Astrocyte (in vitro differentiated cells and primary cell): ENCODE data around the gene MESP1. TPM values are rescaled to one million over a fixed set of nuclear protein-coding genes. Genes with fewer than 3 reads are reported as not detected.

ENCODE experiments used
- DNase-seq: peaks from one replicate; pipeline ENCODE4 v3.0.0-alpha.2; 2010; ENCODE audit warnings: low read depth
- FAIRE-seq: peaks from 2 replicates; lab custom pipeline; 2011; peaks lifted over from hg19 to GRCh38; lab: Jason Lieb, UNC
- H2AFZ ChIP-seq: 2 replicates; pipeline ENCODE4 v1.6.0; 2012; ENCODE audit warnings: low read depth, low read length, inconsistent platforms
- H3K27ac ChIP-seq: 2 replicates; pipeline ENCODE4 v1.5.1; 2011; ENCODE audit warnings: low read depth, low read length, inconsistent platforms
- H3K27me3 ChIP-seq: 2 replicates; pipeline ENCODE4 v1.6.0; 2011; ENCODE audit warnings: low read length, inconsistent platforms; ENCODE audit not compliant: insufficient read depth
- H3K36me3 ChIP-seq: 2 replicates; pipeline ENCODE4 v1.5.1; 2011; ENCODE audit warnings: low read length, inconsistent platforms; ENCODE audit not compliant: insufficient read depth
- H3K4me1 ChIP-seq: 2 replicates; pipeline ENCODE4 v1.5.1; 2011; ENCODE audit warnings: low read length, inconsistent platforms; ENCODE audit not compliant: insufficient read depth
- H3K4me2 ChIP-seq: 2 replicates; pipeline ENCODE4 v1.6.0; 2012; ENCODE audit warnings: low read length, inconsistent platforms
- H3K4me3 ChIP-seq: 2 replicates; pipeline ENCODE4 v1.5.1; 2011; ENCODE audit warnings: low read depth, mild to moderate bottlenecking, low read length, inconsistent platforms; ENCODE audit not compliant: insufficient read depth
- H3K79me2 ChIP-seq: 2 replicates; pipeline ENCODE4 v1.6.0; 2012; ENCODE audit warnings: mild to moderate bottlenecking, low read length, inconsistent platforms; ENCODE audit not compliant: insufficient read depth
- H3K9ac ChIP-seq: 2 replicates; pipeline ENCODE4 v1.6.0; 2012; ENCODE audit warnings: mild to moderate bottlenecking, low read length, inconsistent platforms
- H3K9me3 ChIP-seq: 2 replicates; pipeline ENCODE4 v1.5.1; 2012; ENCODE audit warnings: low read depth, mild to moderate bottlenecking, low read length, inconsistent platforms; ENCODE audit not compliant: insufficient read depth
- H4K20me1 ChIP-seq: 2 replicates; pipeline ENCODE4 v1.6.0; 2012; ENCODE audit warnings: low read length, inconsistent platforms; ENCODE audit not compliant: insufficient read depth
- H3K27ac Mint-ChIP-seq: one replicate; pipeline ENCODE4 v1.8.0; 2021; ENCODE audit warnings: mild to moderate bottlenecking, mixed read lengths; ENCODE audit not compliant: unreplicated experiment
- H3K27me3 Mint-ChIP-seq: one replicate; pipeline ENCODE4 v1.8.0; 2021; ENCODE audit warnings: low read depth, mixed read lengths; ENCODE audit not compliant: unreplicated experiment
- H3K36me3 Mint-ChIP-seq: one replicate; pipeline ENCODE4 v1.8.0; 2021; ENCODE audit warnings: low read depth, mixed read lengths; ENCODE audit not compliant: unreplicated experiment
- H3K4me1 Mint-ChIP-seq: one replicate; pipeline ENCODE4 v1.8.0; 2021; ENCODE audit warnings: low read depth, mixed read lengths; ENCODE audit not compliant: unreplicated experiment
- H3K4me3 Mint-ChIP-seq: one replicate; pipeline ENCODE4 v1.8.0; 2021; ENCODE audit warnings: mild to moderate bottlenecking, moderate library complexity, mixed read lengths; ENCODE audit not compliant: unreplicated experiment
- H3K9me3 Mint-ChIP-seq: one replicate; pipeline ENCODE4 v1.8.0; 2021; ENCODE audit warnings: mild to moderate bottlenecking, mixed read lengths; ENCODE audit not compliant: unreplicated experiment
- EZH2 ChIP-seq: IDR thresholded peaks from 2 replicates; pipeline ENCODE4 v1.6.1; 2012; ENCODE audit warnings: mild to moderate bottlenecking, low read length, inconsistent platforms; ENCODE audit not compliant: insufficient read depth
- total RNA-seq: library from RNA; stranded (reverse); gene quantifications from 2 replicates; pipeline ENCODE4 v1.2.1, GENCODE V29; 2021
- TF ChIP-seq, protein P1 (sequence below): IDR thresholded peaks from 2 replicates; pipeline ENCODE4 v1.5.1; 2011; ENCODE audit warnings: low read depth, mild to moderate bottlenecking, inconsistent platforms, low read length, moderate library complexity; ENCODE audit not compliant: insufficient read depth

The MESP1 gene
- total RNA-seq, 1 donor from 2014 or later = not detected

DNA sequence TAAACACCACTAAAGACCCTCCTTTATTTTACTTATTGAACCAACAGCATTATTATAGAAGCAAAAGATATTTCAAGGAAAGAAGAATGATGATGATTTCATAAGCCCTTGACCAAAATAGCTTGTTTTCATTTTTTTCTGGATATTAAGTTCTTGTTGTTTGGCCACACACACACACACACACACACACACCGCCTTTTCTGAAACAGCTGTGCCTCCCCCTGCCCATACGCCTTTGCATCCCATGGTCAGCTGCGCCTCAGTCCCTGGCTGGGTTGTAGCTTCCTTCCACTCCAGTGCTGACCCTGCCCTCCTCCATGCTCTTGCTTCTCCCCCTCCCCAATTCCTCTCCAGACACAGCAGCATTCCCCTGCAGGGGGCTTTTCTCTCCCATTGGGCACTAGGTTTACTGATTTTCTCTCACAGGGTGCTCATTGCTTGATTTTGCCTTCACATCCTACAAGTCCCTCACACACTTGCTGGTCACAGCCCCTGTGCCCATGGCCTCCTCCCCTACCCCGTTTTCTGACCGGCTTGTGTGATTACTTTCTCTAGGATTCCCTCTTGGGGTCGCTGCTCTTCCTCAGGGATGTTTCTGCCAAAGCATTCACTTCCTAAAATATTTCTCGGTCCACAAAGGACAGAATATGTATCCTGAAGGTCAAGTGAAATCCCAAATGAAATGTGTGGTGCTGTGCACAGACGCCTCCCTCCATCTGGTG is 18.4 kb downstream of the MESP1 start:
- TF ChIP-seq, protein P1, sequence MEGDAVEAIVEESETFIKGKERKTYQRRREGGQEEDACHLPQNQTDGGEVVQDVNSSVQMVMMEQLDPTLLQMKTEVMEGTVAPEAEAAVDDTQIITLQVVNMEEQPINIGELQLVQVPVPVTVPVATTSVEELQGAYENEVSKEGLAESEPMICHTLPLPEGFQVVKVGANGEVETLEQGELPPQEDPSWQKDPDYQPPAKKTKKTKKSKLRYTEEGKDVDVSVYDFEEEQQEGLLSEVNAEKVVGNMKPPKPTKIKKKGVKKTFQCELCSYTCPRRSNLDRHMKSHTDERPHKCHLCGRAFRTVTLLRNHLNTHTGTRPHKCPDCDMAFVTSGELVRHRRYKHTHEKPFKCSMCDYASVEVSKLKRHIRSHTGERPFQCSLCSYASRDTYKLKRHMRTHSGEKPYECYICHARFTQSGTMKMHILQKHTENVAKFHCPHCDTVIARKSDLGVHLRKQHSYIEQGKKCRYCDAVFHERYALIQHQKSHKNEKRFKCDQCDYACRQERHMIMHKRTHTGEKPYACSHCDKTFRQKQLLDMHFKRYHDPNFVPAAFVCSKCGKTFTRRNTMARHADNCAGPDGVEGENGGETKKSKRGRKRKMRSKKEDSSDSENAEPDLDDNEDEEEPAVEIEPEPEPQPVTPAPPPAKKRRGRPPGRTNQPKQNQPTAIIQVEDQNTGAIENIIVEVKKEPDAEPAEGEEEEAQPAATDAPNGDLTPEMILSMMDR = no peak
- no peak for TF ChIP-seq EZH2
- no peak overlapping the region for H3K27ac ChIP-seq
- Mint-ChIP-seq H3K27me3 (peaks cover 79% of the 10 kb centered on the region), H3K4me3 (no peak overlapping the region), H3K9me3 (peaks cover 7% of the 10 kb centered on the region), H3K27ac (no peak overlapping the region), H3K4me1 (no peaks in the 10 kb centered on the region), H3K36me3 (no peaks in the 10 kb centered on the region)
- no peaks in the 10 kb centered on the region for H3K79me2 ChIP-seq
- H3K9ac ChIP-seq = no peak overlapping the region
- H3K27me3 ChIP-seq = peaks cover 33% of the 10 kb centered on the region
- H3K4me1 ChIP-seq = no peaks in the 10 kb centered on the region
- H3K36me3 ChIP-seq = no peaks in the 10 kb centered on the region
- H2AFZ ChIP-seq = no peak overlapping the region
- no peak overlapping the region for H3K4me2 ChIP-seq
- DNase-seq (no peak), FAIRE-seq (no peak)
- no peaks in the 10 kb centered on the region for H4K20me1 ChIP-seq
- H3K4me3 ChIP-seq = no peak overlapping the region
- no peaks in the 10 kb centered on the region for H3K9me3 ChIP-seq

DNA sequence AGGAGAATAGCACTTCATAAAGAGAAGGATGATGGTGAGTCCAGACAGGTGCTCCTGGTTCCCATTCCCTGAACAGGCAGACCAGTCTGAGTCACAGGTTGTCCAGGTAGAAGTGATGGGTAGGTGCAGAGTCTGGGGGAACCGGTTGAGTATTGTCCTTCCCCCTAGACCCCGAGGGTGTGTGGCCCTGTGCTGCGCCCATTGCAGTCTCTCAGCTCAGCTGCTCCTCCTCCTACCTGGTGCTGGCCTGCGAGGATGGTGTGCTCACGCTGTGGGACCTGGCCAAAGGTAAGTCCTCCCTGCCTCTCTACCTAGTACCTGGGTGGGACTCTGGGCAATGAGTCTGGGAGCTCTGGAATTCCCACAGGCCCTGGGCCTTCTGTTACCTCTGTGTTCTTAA is 19.8 kb downstream of the MESP1 start:
- DNase-seq (no peak), FAIRE-seq (no peak)
- H3K4me3 ChIP-seq = no peak overlapping the region
- Mint-ChIP-seq H3K36me3 (no peaks in the 10 kb centered on the region), H3K27me3 (peaks cover 73% of the 10 kb centered on the region), H3K4me3 (no peak overlapping the region), H3K9me3 (peaks cover 5% of the 10 kb centered on the region), H3K4me1 (no peaks in the 10 kb centered on the region), H3K27ac (no peak overlapping the region)
- H2AFZ ChIP-seq = no peak overlapping the region
- H3K9ac ChIP-seq = no peak overlapping the region
- no peaks in the 10 kb centered on the region for H3K79me2 ChIP-seq
- no peak overlapping the region for H3K4me2 ChIP-seq
- peaks cover 31% of the 10 kb centered on the region for H3K27me3 ChIP-seq
- H4K20me1 ChIP-seq = no peaks in the 10 kb centered on the region
- no peaks in the 10 kb centered on the region for H3K4me1 ChIP-seq
- no peak overlapping the region for H3K27ac ChIP-seq
- TF ChIP-seq EZH2 = no peak
- TF ChIP-seq, protein P1 = no peak
- H3K36me3 ChIP-seq = no peaks in the 10 kb centered on the region
- no peaks in the 10 kb centered on the region for H3K9me3 ChIP-seq

DNA sequence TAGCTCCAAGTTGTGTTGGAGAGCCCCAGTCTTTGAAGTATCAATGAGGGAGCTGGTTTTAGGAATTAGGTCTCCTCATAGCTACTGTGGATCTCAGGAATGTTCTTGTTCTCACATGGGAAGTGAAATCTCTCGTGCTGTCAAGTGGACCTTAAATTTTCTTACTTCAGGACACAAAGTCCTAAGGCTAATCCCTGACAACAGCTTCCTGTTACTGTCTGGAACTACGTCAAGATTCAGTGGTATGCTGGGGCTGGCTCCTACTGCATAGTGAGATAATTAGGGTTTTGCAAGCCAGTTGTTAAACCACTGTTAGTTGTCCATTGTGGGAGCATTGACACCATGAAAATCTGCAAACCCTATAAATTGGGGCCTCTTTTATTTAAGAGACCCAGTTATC is 22.8 kb downstream of the MESP1 start:
- no peak overlapping the region for H3K27ac Mint-ChIP-seq
- FAIRE-seq (no peak), DNase-seq (no peak)
- Histone ChIP-seq H2AFZ (peak overlapping the region; percentile 10), H3K36me3 (no peaks in the 10 kb centered on the region), H4K20me1 (no peaks in the 10 kb centered on the region), H3K9ac (no peak overlapping the region), H3K4me3 (no peak overlapping the region), H3K79me2 (no peaks in the 10 kb centered on the region), H3K4me2 (no peak overlapping the region), H3K27ac (no peak overlapping the region), H3K4me1 (no peaks in the 10 kb centered on the region), H3K9me3 (peaks cover 3% of the 10 kb centered on the region), H3K27me3 (peaks cover 20% of the 10 kb centered on the region)
- H3K36me3 Mint-ChIP-seq = no peaks in the 10 kb centered on the region
- H3K4me3 Mint-ChIP-seq = no peak overlapping the region
- H3K4me1 Mint-ChIP-seq = no peaks in the 10 kb centered on the region
- peaks cover 2% of the 10 kb centered on the region for H3K9me3 Mint-ChIP-seq
- TF ChIP-seq, protein P1 = no peak
- no peak for TF ChIP-seq EZH2
- peaks cover 46% of the 10 kb centered on the region for H3K27me3 Mint-ChIP-seq
